BJ (cell line): ENCODE data around the gene MARK3. TPM values are rescaled to one million over a fixed set of nuclear protein-coding genes. Genes with fewer than 3 reads are reported as not detected.
A peak's percentile ranks its signal among the peaks of the same experiment; 100 is the strongest.

Source experiments
- CTCF ChIA-PET: fragments of 350-600 bp; formaldehyde crosslinking; extraction: SDS; loops from one replicate; lab custom pipeline; 2021; ENCODE audit warnings: antibody characterized with exemption, inconsistent platforms; lab: Yijun Ruan, JAX
- POLR2A ChIA-PET: fragments of 300-600 bp; sonication (Branson Sonifier 250); formaldehyde crosslinking; extraction: SDS; loops from one replicate; lab custom pipeline; 2021; ENCODE audit warnings: antibody characterized with exemption; lab: Charles Lee
- DNase-seq: peaks from one replicate; pipeline ENCODE4 v3.0.0-alpha.2; 2011; ENCODE audit warnings: low read depth
- H3K27me3 ChIP-seq: 2 replicates; pipeline ENCODE4 v1.6.0; 2011; ENCODE audit warnings: low read length; ENCODE audit not compliant: control insufficient read depth, insufficient read depth
- H3K36me3 ChIP-seq: 2 replicates; pipeline ENCODE4 v1.5.1; 2011; ENCODE audit warnings: low read length; ENCODE audit not compliant: control insufficient read depth, insufficient read depth
- H3K4me3 ChIP-seq: 2 replicates; pipeline ENCODE4 v1.5.1; 2011; ENCODE audit warnings: low read depth, mild to moderate bottlenecking, control low read depth, low read length
- CTCF ChIP-seq: IDR thresholded peaks from 2 replicates; pipeline ENCODE4 v1.5.1; 2011; ENCODE audit warnings: low read depth, mild to moderate bottlenecking, control low read depth, inconsistent platforms, low read length, moderate library complexity; ENCODE audit not compliant: insufficient read depth
- polyA plus RNA-seq: library from polyadenylated mRNA; depleted of rRNA; stranded (reverse); fragments of >200 nt; gene quantifications from 2 replicates; pipeline ENCODE4 v1.2.3, GENCODE V29; 2011

The MARK3 gene
- polyA plus RNA-seq, 1 experiment = 73.9 TPM

- no peak for TF ChIP-seq CTCF
- ChIA-PET CTCF (interaction anchor here (1.0 to 10.1 kb wide), 12 partner anchors 9 to 68 kb away, joined by 3 to 228 read pairs (median 10); partner anchors contain the start of gene TRMT61A), POLR2A (no interaction called here)
- no peak overlapping the region for H3K4me3 ChIP-seq
- H3K27me3 ChIP-seq = no peaks in the 10 kb centered on the region
- H3K36me3 ChIP-seq = peaks cover 8% of the 10 kb centered on the region
- DNase-seq = no peak
Observed at GRCh38 chr14:103517721-103518421, 132.7 kb downstream of the MARK3 start.

GRCh38 chr14:103518422-103519042 lies 133.3 kb downstream of the MARK3 start:
- ChIA-PET CTCF (interaction anchor here (0.6 to 10.1 kb wide), 12 partner anchors 9 to 127 kb away, joined by 3 to 228 read pairs (median 10); partner anchors contain the start of gene TRMT61A), POLR2A (interaction anchor here (0.6 kb wide), 2 partner anchors 9 to 10 kb away, joined by 3 to 13 read pairs; partner anchors contain the start of gene TRMT61A)
- Histone ChIP-seq H3K36me3 (peaks cover 8% of the 10 kb centered on the region), H3K4me3 (no peak overlapping the region), H3K27me3 (no peaks in the 10 kb centered on the region)
- peak; percentile 91 for TF ChIP-seq CTCF
- no peak for DNase-seq

GRCh38 chr14:103519043-103519836 lies 134.0 kb downstream of the MARK3 start:
- POLR2A ChIA-PET = interaction anchor here (0.6 kb wide), 2 partner anchors 8 to 10 kb away, joined by 3 to 13 read pairs; partner anchors contain the start of gene TRMT61A
- Histone ChIP-seq H3K36me3 (peaks cover 8% of the 10 kb centered on the region), H3K27me3 (peaks cover 1% of the 10 kb centered on the region; the same call in 1 of the 2 replicates), H3K4me3 (no peak overlapping the region)
- DNase-seq = no peak
- TF ChIP-seq CTCF = no peak
- CTCF ChIA-PET = interaction anchor here (0.6 to 10.1 kb wide), 12 partner anchors 9 to 128 kb away, joined by 3 to 228 read pairs (median 10); partner anchors contain the start of gene TRMT61A

GRCh38 chr14:103519837-103520212 lies 134.6 kb downstream of the MARK3 start:
- ChIA-PET POLR2A (no interaction called here), CTCF (interaction anchor here (1.1 to 10.1 kb wide), 7 partner anchors 8 to 42 kb away, joined by 4 to 228 read pairs (median 17); partner anchors contain the start of gene TRMT61A)
- H3K4me3 ChIP-seq = no peak overlapping the region
- DNase-seq = no peak
- peaks cover 1% of the 10 kb centered on the region; the same call in 1 of the 2 replicates for H3K27me3 ChIP-seq
- peaks cover 6% of the 10 kb centered on the region for H3K36me3 ChIP-seq
- TF ChIP-seq CTCF = no peak
